Measurements from ENCODE around the gene CCM2.
"Not testable (repeated sequence)": the region's sequence is repeated elsewhere in the genome, so short reads cannot be mapped to it uniquely, and the experiment has no call there.

CCM2 gene

DNA sequence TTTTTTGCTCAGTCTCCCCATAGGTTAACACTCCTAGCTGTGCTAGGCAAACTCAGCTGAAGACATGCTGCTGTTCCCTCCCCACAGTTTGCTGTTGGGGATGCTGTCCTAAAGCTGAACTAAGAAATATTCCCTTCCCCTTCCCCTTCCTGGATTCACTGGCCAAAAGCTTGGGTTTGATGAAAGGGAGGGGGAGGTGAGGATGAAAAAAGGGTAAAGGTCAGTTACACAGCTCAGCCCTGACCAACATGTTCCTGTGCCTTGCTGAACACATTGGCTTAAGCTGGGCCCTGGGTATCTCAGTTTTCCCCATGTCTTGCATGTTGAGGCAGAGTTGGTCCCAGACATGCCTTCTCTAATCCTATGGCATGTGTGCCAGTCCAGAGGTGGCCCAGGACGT lies 15.3 kb downstream of the CCM2 start:
- DNase-seq (ENCODE audit: low read depth, low spot score), result no peak
- Histone ChIP-seq H3K4me3 (ENCODE audit: insufficient read length, low read depth) (no peak overlapping the region), H3K4me1 (ENCODE audit: insufficient read depth, insufficient read length) (no peaks in the 10 kb centered on the region), H3K9ac (ENCODE audit: insufficient read length, low read depth) (no peak overlapping the region), H3K9me3 (ENCODE audit: insufficient read depth, low read length) (0 out of 2 replicates have a peak, but pooled peaks cover 4% of the 10 kb centered on the region), H3K27me3 (ENCODE audit: insufficient read depth, insufficient read length) (no peaks in the 10 kb centered on the region), H3K36me3 (ENCODE audit: insufficient read depth, insufficient read length, low read length) (peaks cover 21% of the 10 kb centered on the region)
- TF ChIP-seq ZNF274 (IDR thresholded peaks at IDR 0.05; ENCODE audit: low read depth, low read length), result no peak
- TF ChIP-seq YY1 (IDR thresholded peaks at IDR 0.05; ENCODE audit: insufficient read depth, insufficient read length), result no peak
- no peak for TF ChIP-seq SUZ12 (IDR thresholded peaks at IDR 0.05; ENCODE audit: extremely low read depth, insufficient read depth, insufficient read length)

DNA sequence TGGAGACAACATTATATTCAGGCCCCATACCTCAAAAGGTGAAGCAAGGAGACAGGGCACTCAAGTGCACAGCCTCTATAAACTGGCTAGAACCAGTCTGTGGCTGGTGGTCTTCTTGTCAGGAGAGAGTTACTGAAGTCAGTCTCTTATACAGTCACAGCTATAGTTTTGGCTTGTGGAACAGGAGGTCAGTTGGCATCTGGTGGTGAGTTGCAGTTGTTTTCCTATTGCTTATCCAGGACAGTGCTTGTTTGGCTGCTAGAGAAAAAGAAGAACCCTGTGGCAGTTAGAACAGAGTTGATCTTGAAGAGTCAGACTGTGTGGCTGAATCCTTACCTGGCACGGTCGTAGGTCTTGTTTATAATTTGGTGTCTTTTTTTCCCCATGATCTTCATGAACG lies 17.3 kb downstream of the CCM2 start:
- Histone ChIP-seq H3K9me3 (ENCODE audit: insufficient read depth, low read length) (0 out of 2 replicates have a peak, but pooled peaks cover 4% of the 10 kb centered on the region), H3K9ac (ENCODE audit: insufficient read length, low read depth) (no peak overlapping the region), H3K4me1 (ENCODE audit: insufficient read depth, insufficient read length) (peaks cover 4% of the 10 kb centered on the region), H3K4me3 (ENCODE audit: insufficient read length, low read depth) (no peak overlapping the region), H3K36me3 (ENCODE audit: insufficient read depth, insufficient read length, low read length) (peaks cover 18% of the 10 kb centered on the region), H3K27me3 (ENCODE audit: insufficient read depth, insufficient read length) (no peaks in the 10 kb centered on the region)
- TF ChIP-seq ZNF274 (IDR thresholded peaks at IDR 0.05; ENCODE audit: low read depth, low read length) (no peak), SUZ12 (IDR thresholded peaks at IDR 0.05; ENCODE audit: extremely low read depth, insufficient read depth, insufficient read length) (no peak), YY1 (IDR thresholded peaks at IDR 0.05; ENCODE audit: insufficient read depth, insufficient read length) (no peak)
- DNase-seq (ENCODE audit: low read depth, low spot score), result no peak

DNA sequence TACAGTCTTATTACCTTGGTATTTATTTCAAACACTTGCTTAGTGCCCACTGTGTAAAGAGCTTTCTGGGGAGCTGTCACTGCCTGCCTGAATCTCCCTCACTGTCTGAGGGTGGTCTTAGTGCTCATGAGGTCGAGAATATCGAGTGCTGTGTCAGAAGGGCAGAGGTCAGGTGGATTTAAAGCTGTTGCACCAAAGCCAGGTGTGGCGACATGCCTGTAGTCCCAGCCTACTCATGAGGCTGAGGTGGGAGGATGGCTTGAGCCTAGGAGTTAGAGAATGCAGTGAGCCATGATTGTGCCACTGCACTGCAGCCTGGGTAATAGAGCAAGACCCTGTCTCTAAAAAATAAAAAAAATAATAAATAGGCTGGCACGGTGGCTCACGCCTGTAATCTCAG lies 20.9 kb downstream of the CCM2 start:
- TF ChIP-seq ZNF274 (IDR thresholded peaks at IDR 0.05; ENCODE audit: low read depth, low read length) (no peak), YY1 (IDR thresholded peaks at IDR 0.05; ENCODE audit: insufficient read depth, insufficient read length) (no peak), SUZ12 (IDR thresholded peaks at IDR 0.05; ENCODE audit: extremely low read depth, insufficient read depth, insufficient read length) (no peak)
- Histone ChIP-seq H3K4me3 (ENCODE audit: insufficient read length, low read depth) (no peak overlapping the region), H3K9ac (ENCODE audit: insufficient read length, low read depth) (no peak overlapping the region), H3K27me3 (ENCODE audit: insufficient read depth, insufficient read length) (no peaks in the 10 kb centered on the region), H3K36me3 (ENCODE audit: insufficient read depth, insufficient read length, low read length) (peaks cover 6% of the 10 kb centered on the region), H3K4me1 (ENCODE audit: insufficient read depth, insufficient read length) (peaks cover 4% of the 10 kb centered on the region), H3K9me3 (ENCODE audit: insufficient read depth, low read length) (0 out of 2 replicates have a peak, but pooled peaks cover 4% of the 10 kb centered on the region)
- no peak for DNase-seq (ENCODE audit: low read depth, low spot score)

DNA sequence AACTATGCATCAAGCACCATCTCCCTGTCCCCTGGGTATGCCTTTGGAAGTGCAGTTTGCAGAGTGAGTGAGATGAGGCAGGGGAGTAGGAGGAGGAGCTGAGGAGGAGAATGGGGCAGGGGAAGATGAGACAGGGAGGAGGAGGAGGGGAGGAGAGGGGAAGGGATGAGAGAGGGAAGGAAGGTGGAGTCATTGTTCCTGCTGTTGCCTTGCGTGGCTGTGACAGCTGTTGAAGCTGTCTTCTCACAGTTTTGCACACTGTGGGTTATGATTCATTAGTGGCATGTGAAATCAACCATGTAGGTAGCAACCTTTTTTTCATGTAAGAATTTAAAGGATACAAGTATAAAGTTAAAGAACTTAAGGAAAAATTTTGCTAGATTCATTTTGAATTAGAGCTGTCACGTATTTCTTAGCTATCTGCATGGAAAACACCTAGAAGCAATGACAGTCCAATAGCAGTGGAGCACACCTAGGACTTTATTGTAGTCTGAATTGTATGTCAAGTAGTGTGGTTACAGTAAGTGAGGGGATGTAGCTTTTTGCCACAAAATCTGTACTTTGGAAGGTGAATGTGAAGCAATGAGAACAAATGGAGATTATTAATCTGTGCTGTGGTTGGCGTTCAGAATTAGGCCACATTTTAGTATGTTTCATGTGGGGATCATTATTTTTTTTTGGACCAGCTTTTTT lies 21.7 kb downstream of the CCM2 start:
- Histone ChIP-seq H3K4me1 (ENCODE audit: insufficient read depth, insufficient read length) (peaks cover 4% of the 10 kb centered on the region), H3K9me3 (ENCODE audit: insufficient read depth, low read length) (0 out of 2 replicates have a peak, but pooled peaks cover 4% of the 10 kb centered on the region), H3K4me3 (ENCODE audit: insufficient read length, low read depth) (no peak overlapping the region), H3K27me3 (ENCODE audit: insufficient read depth, insufficient read length) (no peaks in the 10 kb centered on the region), H3K36me3 (ENCODE audit: insufficient read depth, insufficient read length, low read length) (peaks cover 9% of the 10 kb centered on the region), H3K9ac (ENCODE audit: insufficient read length, low read depth) (no peak overlapping the region)
- no peak for DNase-seq (ENCODE audit: low read depth, low spot score)
- TF ChIP-seq SUZ12 (IDR thresholded peaks at IDR 0.05; ENCODE audit: extremely low read depth, insufficient read depth, insufficient read length), result no peak
- TF ChIP-seq YY1 (IDR thresholded peaks at IDR 0.05; ENCODE audit: insufficient read depth, insufficient read length), result no peak
- TF ChIP-seq ZNF274 (IDR thresholded peaks at IDR 0.05; ENCODE audit: low read depth, low read length), result no peak

DNA sequence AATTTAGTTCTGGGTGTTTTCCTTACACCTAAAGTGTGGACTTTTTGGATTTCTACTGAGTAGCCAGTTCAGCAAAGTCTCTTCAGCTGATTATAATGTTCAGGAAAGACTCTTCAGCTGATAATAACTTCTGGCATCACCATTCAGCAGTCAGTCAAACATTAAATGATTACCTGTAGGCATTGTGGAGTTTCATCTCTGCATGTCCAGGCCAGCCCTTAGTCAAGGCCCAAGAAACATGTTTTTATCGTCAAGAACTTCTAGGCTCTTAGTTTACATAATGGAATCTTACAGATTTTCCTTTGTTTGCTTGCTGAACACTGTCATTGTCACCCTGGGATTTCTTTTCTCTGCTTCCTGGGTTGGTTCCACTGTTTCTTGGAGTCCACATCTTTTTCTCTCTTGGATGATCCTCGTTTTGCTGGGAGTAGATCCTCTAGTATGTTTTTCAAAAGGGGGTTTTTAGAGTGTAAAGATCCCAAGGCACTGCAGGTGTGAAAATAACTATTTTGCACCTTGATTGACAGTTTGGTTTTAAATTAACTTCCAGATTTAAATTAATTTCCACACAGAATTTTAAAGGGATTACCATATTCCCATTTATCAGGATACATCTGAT lies 24.2 kb downstream of the CCM2 start:
- no peak overlapping the region for H3K9ac ChIP-seq (ENCODE audit: insufficient read length, low read depth)
- no peak for TF ChIP-seq YY1 (IDR thresholded peaks at IDR 0.05; ENCODE audit: insufficient read depth, insufficient read length)
- TF ChIP-seq SUZ12 (IDR thresholded peaks at IDR 0.05; ENCODE audit: extremely low read depth, insufficient read depth, insufficient read length), result no peak
- no peak for TF ChIP-seq ZNF274 (IDR thresholded peaks at IDR 0.05; ENCODE audit: low read depth, low read length)
- H3K4me3 ChIP-seq (ENCODE audit: insufficient read length, low read depth), result no peak overlapping the region
- H3K36me3 ChIP-seq (ENCODE audit: insufficient read depth, insufficient read length, low read length), result peaks cover 23% of the 10 kb centered on the region
- DNase-seq (ENCODE audit: low read depth, low spot score), result no peak
- peaks cover 4% of the 10 kb centered on the region for H3K4me1 ChIP-seq (ENCODE audit: insufficient read depth, insufficient read length)
- no peaks in the 10 kb centered on the region for H3K9me3 ChIP-seq (ENCODE audit: insufficient read depth, low read length)
- no peaks in the 10 kb centered on the region for H3K27me3 ChIP-seq (ENCODE audit: insufficient read depth, insufficient read length)

DNA sequence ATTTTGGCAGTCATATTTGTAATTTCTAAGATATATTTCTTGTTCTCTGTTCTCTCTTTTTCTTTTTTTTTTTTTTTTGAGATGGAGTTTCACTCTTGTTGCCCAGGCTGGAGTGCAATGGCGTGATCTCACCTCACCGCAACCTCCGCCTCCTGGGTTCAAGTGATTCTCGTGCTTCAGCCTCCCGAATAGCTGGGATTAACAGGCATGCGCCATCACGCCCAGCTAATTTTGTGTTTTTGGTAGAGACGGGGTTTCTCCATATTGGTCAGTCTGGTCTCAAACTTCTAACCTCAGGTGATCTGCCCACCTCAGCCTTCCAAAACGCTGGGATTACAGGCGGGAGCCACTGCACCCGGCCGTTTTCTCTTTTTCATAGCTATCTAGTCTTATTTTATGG lies 25.5 kb downstream of the CCM2 start:
- not testable (repeated sequence) for H3K4me1 ChIP-seq (ENCODE audit: insufficient read depth, insufficient read length); H3K9ac ChIP-seq (ENCODE audit: insufficient read length, low read depth); H3K4me3 ChIP-seq (ENCODE audit: insufficient read length, low read depth); H3K27me3 ChIP-seq (ENCODE audit: insufficient read depth, insufficient read length); DNase-seq (ENCODE audit: low read depth, low spot score); H3K9me3 ChIP-seq (ENCODE audit: insufficient read depth, low read length)
- peaks cover 23% of the 10 kb centered on the region for H3K36me3 ChIP-seq (ENCODE audit: insufficient read depth, insufficient read length, low read length)

DNA sequence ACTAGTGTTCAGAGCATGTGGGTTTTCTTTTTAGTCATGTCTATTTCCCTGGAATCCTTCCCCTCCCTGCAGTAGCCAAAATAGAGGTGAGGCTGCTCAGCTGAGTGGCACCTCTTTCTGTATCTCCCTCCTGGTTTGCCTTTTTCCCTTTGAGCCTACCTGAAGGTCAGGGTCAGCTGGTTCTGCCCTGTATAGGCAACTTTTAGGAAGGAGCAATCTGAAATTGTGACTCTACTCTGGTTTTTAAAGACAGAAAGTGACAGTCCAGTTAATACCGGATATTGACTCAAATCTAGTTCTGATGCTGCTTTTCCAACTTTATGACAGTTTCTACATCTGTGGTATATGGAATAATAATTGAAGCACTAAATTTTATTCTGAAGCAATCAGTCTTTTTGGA lies 26.0 kb downstream of the CCM2 start:
- peaks cover 23% of the 10 kb centered on the region for H3K36me3 ChIP-seq (ENCODE audit: insufficient read depth, insufficient read length, low read length)
- H3K4me1 ChIP-seq (ENCODE audit: insufficient read depth, insufficient read length), result peaks cover under 1% of the 10 kb centered on the region
- TF ChIP-seq YY1 (IDR thresholded peaks at IDR 0.05; ENCODE audit: insufficient read depth, insufficient read length), result no peak
- TF ChIP-seq ZNF274 (IDR thresholded peaks at IDR 0.05; ENCODE audit: low read depth, low read length), result no peak
- no peak for TF ChIP-seq SUZ12 (IDR thresholded peaks at IDR 0.05; ENCODE audit: extremely low read depth, insufficient read depth, insufficient read length)
- no peaks in the 10 kb centered on the region for H3K27me3 ChIP-seq (ENCODE audit: insufficient read depth, insufficient read length)
- no peak overlapping the region for H3K4me3 ChIP-seq (ENCODE audit: insufficient read length, low read depth)
- no peak overlapping the region for H3K9ac ChIP-seq (ENCODE audit: insufficient read length, low read depth)
- DNase-seq (ENCODE audit: low read depth, low spot score), result no peak
- H3K9me3 ChIP-seq (ENCODE audit: insufficient read depth, low read length), result no peaks in the 10 kb centered on the region

All from NT2/D1 (cell line).